T-helper 2 cell treated with Interferon-gamma antibody and Interleukin-4, amounts not matched to agents 100 ng/mL and 5 ng/mL, for 36 hours (primary cell): ENCODE results near the gene AQP9. TPM values are rescaled to one million over a fixed set of nuclear protein-coding genes. Genes with fewer than 3 reads are reported as not detected.

Source experiments
- intact Hi-C: fragments of 100-400 bp; cut with micrococcal nuclease; formaldehyde crosslinking; loops from one replicate; pipeline ENCODE4 v1.15.1; 2023
- total RNA-seq: library from RNA; stranded (reverse); gene quantifications from 2 replicates; pipeline ENCODE4 v1.2.3, GENCODE V29; 2022

AQP9 gene
- total RNA-seq, 1 donor from 2014 or later: not detected

DNA sequence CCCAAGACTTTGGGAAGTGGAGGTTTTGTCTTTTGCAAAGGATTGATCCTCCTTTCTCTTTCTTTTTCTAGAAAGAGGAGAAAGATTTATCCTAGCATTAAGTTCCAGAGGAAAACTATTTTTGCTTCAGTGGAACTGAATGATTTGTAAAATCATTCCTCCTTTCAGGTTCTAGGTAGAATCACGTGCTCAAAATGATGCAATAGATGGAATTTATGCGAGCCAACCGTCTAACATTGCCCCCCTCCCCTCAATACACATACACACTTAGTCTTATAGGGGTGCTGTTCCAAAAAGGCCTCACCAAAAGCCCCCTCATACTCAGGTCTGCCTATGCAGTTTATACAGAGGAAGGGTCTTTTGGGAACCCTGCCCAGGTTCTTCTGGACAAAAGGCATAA, 85.3 kb downstream of the AQP9 start:
- intact Hi-C loops: loop anchor here (10.0 kb wide), 1 partner anchor 731 kb away; no protein-coding TSS in a partner anchor

DNA sequence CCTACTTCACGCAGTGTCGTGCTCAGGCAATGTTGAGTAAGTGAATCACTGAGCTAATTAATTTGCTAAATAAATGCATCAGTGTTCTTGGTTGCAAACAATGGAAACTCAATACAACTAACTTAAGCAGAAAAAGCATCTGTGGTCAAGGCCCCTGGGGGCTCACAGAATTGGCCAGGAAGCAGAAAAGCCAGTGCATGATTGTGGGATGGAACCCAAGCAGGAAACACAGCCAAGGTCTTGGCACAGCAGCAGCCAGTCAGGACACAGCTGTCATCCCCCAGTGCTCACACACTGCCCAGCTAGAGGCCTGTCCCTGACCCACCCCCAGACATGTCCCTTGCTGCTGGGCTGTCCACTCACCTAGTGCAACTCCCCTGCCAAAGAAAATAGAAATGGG, 85.9 kb downstream of the AQP9 start:
- intact Hi-C loops: loop anchor here (10.0 kb wide), 1 partner anchor 731 kb away; no protein-coding TSS in a partner anchor

DNA sequence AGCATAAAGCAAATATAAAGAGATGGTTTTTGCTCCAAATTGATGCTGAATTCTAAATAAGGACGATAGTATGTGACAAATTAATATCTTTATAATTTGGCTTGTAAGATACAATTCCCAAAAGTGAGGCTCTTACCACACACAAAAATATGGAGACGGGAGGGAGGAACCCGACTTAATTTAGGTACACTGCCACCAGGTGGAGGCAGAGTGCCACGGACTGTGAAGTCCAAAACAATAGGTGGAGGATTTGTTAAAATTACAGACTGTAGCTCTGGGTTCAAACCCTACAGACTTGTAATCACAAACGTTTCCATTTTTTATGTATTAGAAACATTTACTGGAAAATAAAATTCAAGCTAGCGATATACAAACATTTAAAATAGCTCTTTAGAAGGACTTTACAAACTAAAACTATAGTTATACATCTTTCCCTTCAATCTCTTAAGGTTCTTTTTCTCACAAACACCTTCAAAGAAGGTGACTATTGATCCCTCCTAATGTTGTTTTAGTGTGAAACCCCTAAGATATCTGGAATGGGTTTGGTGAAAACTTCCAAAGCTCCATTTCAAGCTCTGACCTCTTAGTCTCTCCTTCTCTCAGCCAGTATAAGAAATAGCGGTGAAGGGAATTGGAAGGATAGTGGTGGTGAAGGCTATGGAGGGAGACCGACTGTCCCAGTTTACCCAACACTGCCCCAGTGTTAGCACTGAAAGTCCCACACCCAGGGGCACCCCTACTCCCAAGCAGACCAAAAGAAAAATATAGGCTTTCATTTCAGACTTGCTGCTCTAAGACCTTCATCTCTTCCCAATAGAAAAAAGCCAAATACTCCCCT, 89.7 kb downstream of the AQP9 start:
- intact Hi-C loops: loop anchor here (1.0 to 10.0 kb wide), 2 partner anchors 533 to 727 kb away; no protein-coding TSS in a partner anchor

DNA sequence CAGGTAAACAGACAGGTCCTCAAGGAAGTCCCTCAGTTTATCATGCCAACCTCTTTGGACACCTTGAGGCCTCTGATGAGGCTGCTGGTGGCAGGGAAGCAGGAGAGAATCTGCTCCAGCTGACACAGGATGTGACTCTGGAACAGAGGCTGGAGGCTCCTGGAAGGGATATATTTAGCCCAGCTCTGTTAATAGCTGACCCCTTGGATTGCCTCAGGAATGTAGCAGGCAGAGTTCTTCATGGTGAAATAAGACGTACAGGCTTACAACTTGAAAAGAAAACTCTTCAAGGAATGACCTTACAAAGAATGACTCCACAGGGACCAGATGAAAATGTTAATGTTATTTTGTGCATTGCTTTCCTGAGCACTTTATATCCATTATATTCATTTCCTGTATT, 90.5 kb downstream of the AQP9 start:
- intact Hi-C loops: loop anchor here (10.0 kb wide), 1 partner anchor 726 kb away; no protein-coding TSS in a partner anchor

DNA sequence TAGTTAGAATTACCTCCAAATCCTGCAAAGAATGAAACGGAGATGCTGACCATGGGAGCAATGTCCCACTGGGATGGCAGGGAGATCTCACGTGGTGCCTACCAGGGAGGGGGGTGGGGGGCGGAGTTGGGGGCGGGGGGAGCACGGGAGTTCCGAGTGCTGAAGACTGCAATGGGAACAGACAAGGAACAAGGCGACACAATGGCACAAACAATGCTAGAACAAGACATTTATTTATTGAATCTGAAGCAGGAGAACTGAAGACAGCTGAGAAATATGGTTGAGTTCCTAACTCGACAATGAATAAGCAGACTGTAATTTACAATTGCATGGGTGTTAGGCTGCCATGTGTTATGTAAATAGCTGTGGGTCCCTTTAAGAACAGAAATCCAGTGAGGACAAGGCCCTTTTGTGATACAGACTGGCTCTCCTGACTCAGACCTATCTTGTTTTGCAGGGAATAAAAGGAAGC, 91.2 kb downstream of the AQP9 start:
- intact Hi-C loops: loop anchor here (10.0 kb wide), 1 partner anchor 725 kb away; no protein-coding TSS in a partner anchor

DNA sequence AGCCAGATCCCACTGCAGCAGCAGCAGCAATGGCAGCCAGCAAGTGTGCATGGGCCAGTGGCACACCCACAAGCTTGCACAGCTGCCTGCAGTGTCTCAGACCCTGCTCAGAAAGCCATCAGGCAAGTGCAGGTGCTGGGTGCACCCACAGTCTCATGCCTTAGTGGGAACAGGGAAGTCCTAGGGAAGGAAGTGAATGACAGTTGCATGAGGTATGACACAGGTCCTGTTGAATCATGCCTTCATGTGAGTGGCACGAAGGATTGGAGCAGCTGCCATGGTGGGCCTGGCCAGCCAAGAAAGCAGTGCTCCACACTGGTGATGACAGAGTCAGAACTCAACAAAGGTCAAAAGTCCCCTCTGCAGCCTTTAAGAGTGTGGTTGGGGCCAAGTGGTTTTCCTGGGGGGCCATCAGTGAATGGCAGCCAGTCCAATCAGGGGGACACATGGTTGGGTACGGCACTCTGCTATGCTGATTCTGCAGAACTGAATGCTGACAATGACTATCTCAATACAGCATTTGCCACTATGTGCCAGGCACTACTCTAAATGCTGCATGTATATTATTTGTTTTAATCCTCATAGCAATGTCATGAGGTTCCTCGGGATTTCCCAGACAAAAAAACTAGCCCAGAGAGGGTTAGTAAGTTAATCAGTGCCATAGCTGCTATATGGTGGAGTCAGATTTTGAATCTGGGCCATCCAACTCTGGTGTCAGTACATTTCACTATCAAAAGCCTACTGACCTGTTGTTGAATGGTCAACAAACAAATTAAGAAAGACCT, 94.3 kb downstream of the AQP9 start:
- intact Hi-C loops: no loop called here

DNA sequence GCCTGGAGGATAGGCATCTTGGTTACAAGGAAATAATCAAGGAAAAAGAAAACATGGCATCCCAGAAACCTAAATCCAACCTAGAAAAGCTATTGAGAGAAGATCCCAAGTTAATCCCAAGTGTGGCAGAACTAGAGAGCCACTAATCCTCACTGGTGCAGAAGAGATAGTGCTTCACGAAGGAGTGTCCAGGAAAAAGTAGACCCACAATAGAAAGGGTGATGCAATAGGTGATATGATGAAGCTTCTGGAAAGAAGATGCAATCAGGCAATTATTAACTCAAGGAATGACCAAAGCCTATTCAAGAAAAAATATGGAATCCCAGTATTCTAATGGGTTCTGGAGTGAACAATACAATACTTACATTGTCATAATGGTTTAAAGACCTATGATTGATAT, 95.2 kb downstream of the AQP9 start:
- intact Hi-C loops: no loop called here

Other genes starting within 250 kb of the AQP9 start
- gene ALDH1A2, start 72.7 kb upstream of the AQP9 start, total RNA-seq: 0.32 TPM in 1 of 2 replicates, not detected in the other